ENCODE results near the gene ZNF335.

Gene ZNF335

GRCh38 chr20:45948261-45948733, 23.7 kb downstream of the ZNF335 start:
- TF ChIP-seq CTCF (IDR thresholded peaks at IDR 0.05; ENCODE audit: extremely low read depth, missing control alignments): no peak
- no peak for DNase-seq (ENCODE audit: low spot score)

GRCh38 chr20:45947110-45947866, 24.7 kb downstream of the ZNF335 start:
- no peak for DNase-seq (ENCODE audit: low spot score)
- no peak for TF ChIP-seq CTCF (IDR thresholded peaks at IDR 0.05; ENCODE audit: extremely low read depth, missing control alignments)

GRCh38 chr20:45946149-45946970, 25.6 kb downstream of the ZNF335 start:
- no peak for TF ChIP-seq CTCF (IDR thresholded peaks at IDR 0.05; ENCODE audit: extremely low read depth, missing control alignments)
- DNase-seq (ENCODE audit: low spot score): no peak

- no peak for DNase-seq (ENCODE audit: low spot score)
- no peak for TF ChIP-seq CTCF (IDR thresholded peaks at IDR 0.05; ENCODE audit: extremely low read depth, missing control alignments)
These were observed 26.3 kb downstream of the ZNF335 start for GRCh38 chr20:45945678-45946148.

DNA sequence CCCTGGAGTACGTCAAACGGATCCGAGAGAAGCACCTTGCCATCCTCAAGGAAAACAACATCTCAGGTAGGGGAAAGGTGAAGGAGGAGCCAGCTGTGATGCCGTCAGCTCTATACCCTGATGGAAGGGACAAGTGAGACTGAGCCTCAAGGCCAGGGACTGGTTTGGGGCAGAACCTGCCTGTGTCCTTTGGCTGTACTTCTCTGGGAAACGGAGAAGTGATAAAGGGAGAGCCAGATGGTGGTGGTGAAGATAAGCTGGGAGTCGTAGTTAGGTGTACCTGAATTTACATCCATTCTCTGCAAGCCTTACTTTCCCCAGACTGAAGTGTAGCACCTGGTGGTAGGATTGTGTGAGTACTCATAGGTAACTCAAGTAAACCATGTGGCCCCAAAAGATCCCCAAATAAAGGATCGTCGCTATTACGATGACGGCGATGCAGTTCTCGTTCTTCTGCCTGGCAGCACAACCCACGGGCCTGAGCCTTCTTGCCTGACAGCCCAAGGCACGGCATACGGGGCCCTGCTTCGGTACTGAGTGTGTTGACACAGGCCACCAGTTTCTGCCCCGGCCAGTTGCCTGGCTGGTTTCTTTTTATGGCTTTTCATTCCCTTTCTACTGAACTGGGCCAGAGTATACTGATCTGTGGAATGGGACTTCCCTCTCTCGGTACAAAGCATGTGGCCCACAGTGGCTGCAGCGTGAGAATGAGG, 26.9 kb downstream of the ZNF335 start:
- TF ChIP-seq CTCF (IDR thresholded peaks at IDR 0.05; ENCODE audit: extremely low read depth, missing control alignments): no peak
- no peak for DNase-seq (ENCODE audit: low spot score)

- TF ChIP-seq CTCF (IDR thresholded peaks at IDR 0.05; ENCODE audit: extremely low read depth, missing control alignments): no peak
- DNase-seq (ENCODE audit: low spot score): no peak
These were observed 27.6 kb downstream of the ZNF335 start for GRCh38 chr20:45944151-45944964.

Data from GM20000 (cell line).